ENCODE data around the gene RNF152. TPM values are rescaled to one million over a fixed set of nuclear protein-coding genes. Genes with fewer than 3 reads are reported as not detected.

The RNF152 gene
- total and polyA plus RNA-seq, 2 of the 13 experiments (the other 11 are each of a cell fraction or from before 2014, with no cell fraction given) = 0.04 TPM; not detected in 1

- POLR2A ChIA-PET = no interaction called here
- no peaks in the 10 kb centered on the region for H4K20me1 ChIP-seq (ENCODE audit: insufficient read depth, low read length)
- no peak overlapping the region for H3K4me3 ChIP-seq (replicated peaks in 1 of 3; ENCODE audit: insufficient read depth in 1 of 3, low read depth in 2 of 3, low read length in 3 of 3)
- in situ Hi-C loops (cut with HindIII; ENCODE audit: extremely low pct_ligation_motif_present, low pct_unique_long_range_greater_than_20kb) (no loop called here), intact Hi-C loops (cut with micrococcal nuclease; ENCODE audit: unreplicated experiment) (loop anchor here (2.0 kb wide), 1 partner anchor 26 kb away; no protein-coding TSS in a partner anchor)
- H3K9me3 ChIP-seq (ENCODE audit: low read length) = no peaks in the 10 kb centered on the region
- H3K4me1 ChIP-seq (ENCODE audit: insufficient read depth, low read length) = peaks cover 11% of the 10 kb centered on the region; the same call in 1 of the 2 replicates
- ATAC-seq = peak; percentile 69
- no peak overlapping the region for H2AFZ ChIP-seq (ENCODE audit: low read length)
- no peaks in the 10 kb centered on the region for H3K79me2 ChIP-seq (ENCODE audit: insufficient read depth, low read length)
- H3K9ac ChIP-seq (ENCODE audit: insufficient read depth, low read depth, low read length) = no peak overlapping the region
- CTCF ChIA-PET (ENCODE audit: low intra/inter-chr PET ratio, low total read pairs) = no interaction called here
- H3K27me3 ChIP-seq (ENCODE audit: control insufficient read depth in 1 of 2, insufficient read depth in 2 of 2, low read length in 2 of 2) = no peaks in the 10 kb centered on the region; a peak in 1 of 5 replicates
- no peak overlapping the region for H3K27ac ChIP-seq (ENCODE audit: extremely low read length, insufficient read depth, low read length)
- H3K36me3 ChIP-seq (replicated peaks in 1 of 2; ENCODE audit: control insufficient read depth in 1 of 2, insufficient read depth in 2 of 2, low read length in 2 of 2) = no peaks in the 10 kb centered on the region
- no TSS peak for BruUV-seq (replicated peaks)
- H3K4me2 ChIP-seq (ENCODE audit: low read depth, low read length) = no peak overlapping the region
- no peak for FAIRE-seq
- peak; percentile 44 for DNase-seq (ENCODE audit: low spot score)
- WGBS (ENCODE audit: low lambda C conversion rate) = 6% methylated on average over 4 of the region's 4 CpGs
- TF ChIP-seq FOXP1 (IDR thresholded peaks at IDR 0.05) (no peak), FOXP1 (CRISPR knock-in tag; IDR thresholded peaks at IDR 0.05) (no peak), NFKBIZ (CRISPR knock-in tag; IDR thresholded peaks at IDR 0.05) (no peak), SOX5 (CRISPR knock-in tag; IDR thresholded peaks at IDR 0.05; ENCODE audit: borderline replicate concordance) (peak; percentile 82), KDM5A (IDR thresholded peaks at IDR 0.05; ENCODE audit: borderline replicate concordance, low read length) (no peak), HNRNPK (IDR thresholded peaks at IDR 0.05; ENCODE audit: low read depth, low read length, poor library complexity, severe bottlenecking) (no peak), HMGXB3 (CRISPR knock-in tag; IDR thresholded peaks at IDR 0.05; ENCODE audit: borderline replicate concordance) (no peak), ZKSCAN8 (CRISPR knock-in tag; IDR thresholded peaks at IDR 0.05; ENCODE audit: borderline replicate concordance) (no peak), SOX6 (IDR thresholded peaks at IDR 0.05) (no peak), SOX6 (CRISPR knock-in tag; IDR thresholded peaks at IDR 0.05) (peak; percentile 60; the same call in 1 of the 2 replicates), SP1 (IDR thresholded peaks at IDR 0.05) (no peak), SP1 (CRISPR knock-in tag; IDR thresholded peaks at IDR 0.05) (no peak), ZNF501 (CRISPR knock-in tag; IDR thresholded peaks at IDR 0.05) (no peak), KLF6 (CRISPR knock-in tag; IDR thresholded peaks at IDR 0.05) (no peak), ZNF784 (CRISPR knock-in tag; IDR thresholded peaks at IDR 0.05; ENCODE audit: borderline replicate concordance) (no peak)
- TF ChIP-seq, protein P1, sequence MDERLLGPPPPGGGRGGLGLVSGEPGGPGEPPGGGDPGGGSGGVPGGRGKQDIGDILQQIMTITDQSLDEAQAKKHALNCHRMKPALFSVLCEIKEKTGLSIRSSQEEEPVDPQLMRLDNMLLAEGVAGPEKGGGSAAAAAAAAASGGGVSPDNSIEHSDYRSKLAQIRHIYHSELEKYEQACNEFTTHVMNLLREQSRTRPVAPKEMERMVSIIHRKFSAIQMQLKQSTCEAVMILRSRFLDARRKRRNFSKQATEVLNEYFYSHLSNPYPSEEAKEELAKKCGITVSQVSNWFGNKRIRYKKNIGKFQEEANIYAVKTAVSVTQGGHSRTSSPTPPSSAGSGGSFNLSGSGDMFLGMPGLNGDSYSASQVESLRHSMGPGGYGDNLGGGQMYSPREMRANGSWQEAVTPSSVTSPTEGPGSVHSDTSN (CRISPR knock-in tag; IDR thresholded peaks at IDR 0.05) = peak; percentile 17; the same call in 1 of the 2 replicates
- TF ChIP-seq, protein P2, sequence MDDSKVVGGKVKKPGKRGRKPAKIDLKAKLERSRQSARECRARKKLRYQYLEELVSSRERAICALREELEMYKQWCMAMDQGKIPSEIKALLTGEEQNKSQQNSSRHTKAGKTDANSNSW (CRISPR knock-in tag; IDR thresholded peaks at IDR 0.05; ENCODE audit: borderline replicate concordance) = no peak
- TF ChIP-seq, protein P3, sequence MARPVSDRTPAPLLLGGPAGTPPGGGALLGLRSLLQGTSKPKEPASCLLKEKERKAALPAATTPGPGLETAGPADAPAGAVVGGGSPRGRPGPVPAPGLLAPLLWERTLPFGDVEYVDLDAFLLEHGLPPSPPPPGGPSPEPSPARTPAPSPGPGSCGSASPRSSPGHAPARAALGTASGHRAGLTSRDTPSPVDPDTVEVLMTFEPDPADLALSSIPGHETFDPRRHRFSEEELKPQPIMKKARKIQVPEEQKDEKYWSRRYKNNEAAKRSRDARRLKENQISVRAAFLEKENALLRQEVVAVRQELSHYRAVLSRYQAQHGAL (CRISPR knock-in tag; IDR thresholded peaks at IDR 0.05; ENCODE audit: not compliant biosample characterization) = no peak
These were observed 15.9 kb downstream of the RNF152 start for GRCh38 chr18:61876899-61877298.
